Transverse colon (tissue), 4 donors: ENCODE measurements around the gene ADAM22.

Experiments
- POLR2AphosphoS5 ChIP-seq, 3 donors: sonication (generic); formaldehyde crosslinking; IDR thresholded peaks; one replicate each; pipeline ENCODE4 v1.6.1; 2016; ENCODE audit warnings: antibody characterized with exemption in 3 of 3
- TF ChIP-seq, protein P1 (sequence below), 5 experiments: fragments of 200-600 bp in 3 of 5; fragments of 450-650 bp in 2 of 5; sonication (generic) in 3 of 5; IDR thresholded peaks; 1 replicate in 2 of 5; 2 replicates in 3 of 5; pipeline ENCODE4 v1.5.1; 2016 to 2017; ENCODE audit warnings: antibody characterized with exemption in 5 of 5, inconsistent platforms in 3 of 5, mild to moderate bottlenecking in 2 of 5, moderate library complexity in 1 of 5

DNA sequence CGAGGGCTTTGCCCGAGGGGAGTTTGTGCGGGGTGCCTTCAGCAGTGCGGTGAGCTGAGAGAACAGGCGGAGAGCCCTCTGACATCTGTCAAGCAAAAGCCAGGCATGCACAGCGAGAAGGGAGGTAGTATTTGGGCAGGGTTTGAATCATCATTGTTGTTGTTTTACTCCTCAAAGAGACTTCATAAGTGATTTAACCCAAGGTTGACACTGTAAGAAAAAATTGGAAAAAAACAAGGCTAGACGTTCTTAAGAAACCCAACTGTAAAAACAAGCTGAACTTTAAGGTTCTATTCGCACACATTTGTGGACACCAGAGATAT is 1.3 kb downstream of the ADAM22 start:
- TF ChIP-seq, protein P1, sequence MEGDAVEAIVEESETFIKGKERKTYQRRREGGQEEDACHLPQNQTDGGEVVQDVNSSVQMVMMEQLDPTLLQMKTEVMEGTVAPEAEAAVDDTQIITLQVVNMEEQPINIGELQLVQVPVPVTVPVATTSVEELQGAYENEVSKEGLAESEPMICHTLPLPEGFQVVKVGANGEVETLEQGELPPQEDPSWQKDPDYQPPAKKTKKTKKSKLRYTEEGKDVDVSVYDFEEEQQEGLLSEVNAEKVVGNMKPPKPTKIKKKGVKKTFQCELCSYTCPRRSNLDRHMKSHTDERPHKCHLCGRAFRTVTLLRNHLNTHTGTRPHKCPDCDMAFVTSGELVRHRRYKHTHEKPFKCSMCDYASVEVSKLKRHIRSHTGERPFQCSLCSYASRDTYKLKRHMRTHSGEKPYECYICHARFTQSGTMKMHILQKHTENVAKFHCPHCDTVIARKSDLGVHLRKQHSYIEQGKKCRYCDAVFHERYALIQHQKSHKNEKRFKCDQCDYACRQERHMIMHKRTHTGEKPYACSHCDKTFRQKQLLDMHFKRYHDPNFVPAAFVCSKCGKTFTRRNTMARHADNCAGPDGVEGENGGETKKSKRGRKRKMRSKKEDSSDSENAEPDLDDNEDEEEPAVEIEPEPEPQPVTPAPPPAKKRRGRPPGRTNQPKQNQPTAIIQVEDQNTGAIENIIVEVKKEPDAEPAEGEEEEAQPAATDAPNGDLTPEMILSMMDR (IDR thresholded peaks at IDR 0.05) = no peak
- no peak for TF ChIP-seq POLR2AphosphoS5 (IDR thresholded peaks at IDR 0.05)
